ENCODE data around the gene AEBP1. TPM values are rescaled to one million over a fixed set of nuclear protein-coding genes. Genes with fewer than 3 reads are reported as not detected.

AEBP1 gene
- total and polyA plus RNA-seq, 9 of the 15 experiments (the other 6 are each of a cell fraction or from before 2014, with no cell fraction given) = 0.03 to 0.78 (median 0.30) TPM; not detected in 2

- WGBS (ENCODE audit: insufficient coverage, low coverage, missing lambda C conversion rate) = 81% methylated on average over 5 of the region's 5 CpGs
- Histone ChIP-seq H4K20me1 (replicated peaks; ENCODE audit: control insufficient read depth, insufficient read depth, low read length) (peaks cover 24% of the 10 kb centered on the region), H3K4me2 (ENCODE audit: insufficient read depth, low read length) (no peak overlapping the region), H3K4me3 (no peak overlapping the region), H3K27me3 (ENCODE audit: control insufficient read depth in 2 of 2, insufficient read depth in 2 of 2, low read length in 2 of 2) (no peaks in the 10 kb centered on the region), H3K79me2 (ENCODE audit: control insufficient read depth, insufficient read depth, low read length) (no peaks in the 10 kb centered on the region), H3K9me3 (replicated peaks; ENCODE audit: control insufficient read depth, insufficient read depth, low read depth, low read length) (no peaks in the 10 kb centered on the region), H3K36me3 (ENCODE audit: control insufficient read depth, insufficient read depth, low read length) (peaks cover 33% of the 10 kb centered on the region; the same call in 2 of the 3 replicates), H3K27ac (ENCODE audit: extremely low read depth, low read depth, low read length) (no peak overlapping the region), H3K9ac (ENCODE audit: insufficient read depth in 1 of 2, low read depth in 2 of 2, low read length in 2 of 2) (no peak overlapping the region), H2AFZ (ENCODE audit: low read depth, low read length) (no peak overlapping the region), H3K9me1 (ENCODE audit: control insufficient read depth, insufficient read depth, low read length) (no peaks in the 10 kb centered on the region), H3K4me1 (replicated peaks in 1 of 2; ENCODE audit: control insufficient read depth in 2 of 2, insufficient read depth in 2 of 2, low read length in 2 of 2) (peaks cover 9 to 37% of the 10 kb centered on the region in 2 experiments; a peak in 4 of 5 replicates)
- ATAC-seq (no peak), DNase-seq (ENCODE audit: extremely low read depth in 1 of 4, low spot score in 3 of 4) (no peak), FAIRE-seq (no peak)
- in situ Hi-C loops (cut with MboI) = no loop called here
- intact Hi-C loops (cut with micrococcal nuclease) = no loop called here
- BruUV-seq (replicated peaks) = no TSS peak
- TF ChIP-seq NFE2L1 (tag; IDR thresholded peaks at IDR 0.05; ENCODE audit: borderline replicate concordance, low read depth) (no peak), NBN (IDR thresholded peaks at IDR 0.05; ENCODE audit: low read depth) (no peak), MYNN (IDR thresholded peaks at IDR 0.05) (no peak), MYNN (CRISPR knock-in tag; IDR thresholded peaks at IDR 0.05) (no peak), ZNF316 (IDR thresholded peaks at IDR 0.05) (no peak)
- POLR2A ChIA-PET = interaction anchor here (0.6 kb wide), 1 partner anchor 10 kb away, joined by 3 read pairs; no protein-coding TSS in a partner anchor
- CTCF ChIA-PET (ENCODE audit: low intra/inter-chr PET ratio) = no interaction called here
These were observed 26.5 kb upstream of the AEBP1 start for GRCh38 chr7:44077681-44078091.

- POLR2A ChIA-PET = interaction anchor here (0.6 to 0.8 kb wide), 3 partner anchors 10 to 24 kb away, joined by 3 to 4 read pairs (median 3); no protein-coding TSS in a partner anchor
- Histone ChIP-seq H4K20me1 (replicated peaks; ENCODE audit: control insufficient read depth, insufficient read depth, low read length) (peaks cover 24% of the 10 kb centered on the region), H3K4me2 (ENCODE audit: insufficient read depth, low read length) (no peak overlapping the region), H3K27ac (ENCODE audit: extremely low read depth, low read depth, low read length) (no peak overlapping the region), H3K4me3 (no peak overlapping the region), H3K27me3 (ENCODE audit: control insufficient read depth in 2 of 2, insufficient read depth in 2 of 2, low read length in 2 of 2) (no peaks in the 10 kb centered on the region), H3K9ac (ENCODE audit: insufficient read depth in 1 of 2, low read depth in 2 of 2, low read length in 2 of 2) (no peak overlapping the region), H2AFZ (ENCODE audit: low read depth, low read length) (no peak overlapping the region), H3K9me1 (ENCODE audit: control insufficient read depth, insufficient read depth, low read length) (no peaks in the 10 kb centered on the region), H3K79me2 (ENCODE audit: control insufficient read depth, insufficient read depth, low read length) (no peaks in the 10 kb centered on the region), H3K9me3 (replicated peaks; ENCODE audit: control insufficient read depth, insufficient read depth, low read depth, low read length) (no peaks in the 10 kb centered on the region), H3K36me3 (ENCODE audit: control insufficient read depth, insufficient read depth, low read length) (peaks cover 29% of the 10 kb centered on the region; the same call in 2 of the 3 replicates), H3K4me1 (replicated peaks in 1 of 2; ENCODE audit: control insufficient read depth in 2 of 2, insufficient read depth in 2 of 2, low read length in 2 of 2) (peaks cover 9 to 39% of the 10 kb centered on the region in 2 experiments; a peak in 4 of 5 replicates)
- no TSS peak for BruUV-seq (replicated peaks)
- FAIRE-seq = no peak
- DNase-seq (ENCODE audit: extremely low read depth in 1 of 4, low spot score in 3 of 4) = no peak
- 60% methylated on average over 4 of the region's 8 CpGs for WGBS (ENCODE audit: insufficient coverage, low coverage, missing lambda C conversion rate)
- no peak for ATAC-seq
- CTCF ChIA-PET (ENCODE audit: low intra/inter-chr PET ratio) = no interaction called here
- intact Hi-C loops (cut with micrococcal nuclease) (no loop called here), in situ Hi-C loops (cut with MboI) (no loop called here)
- no peak for TF ChIP-seq NCOA2 (IDR thresholded peaks at IDR 0.05; ENCODE audit: partially characterized antibody in 2 of 2)
- TF ChIP-seq CC2D1A (IDR thresholded peaks at IDR 0.05) = no peak
- TF ChIP-seq CBFB (CRISPR knock-in tag; IDR thresholded peaks at IDR 0.05) = no peak
- no peak for TF ChIP-seq FOXA1 (IDR thresholded peaks at IDR 0.05; ENCODE audit: borderline replicate concordance)
- no peak for TF ChIP-seq SMARCC2 (IDR thresholded peaks at IDR 0.05; ENCODE audit: low read depth)
- TF ChIP-seq MYBL2 (IDR thresholded peaks at IDR 0.05; ENCODE audit: low read depth) = no peak
- TF ChIP-seq MYBL2 (CRISPR knock-in tag; IDR thresholded peaks at IDR 0.05; ENCODE audit: borderline replicate concordance) = no peak
- no peak for TF ChIP-seq ZNF695 (CRISPR knock-in tag; IDR thresholded peaks at IDR 0.05)
- no peak for TF ChIP-seq HDGF (IDR thresholded peaks at IDR 0.05)
- TF ChIP-seq HOMEZ (CRISPR knock-in tag; IDR thresholded peaks at IDR 0.05) = no peak
- no peak for TF ChIP-seq NKRF (IDR thresholded peaks at IDR 0.05; ENCODE audit: borderline replicate concordance)
These were observed 25.6 kb upstream of the AEBP1 start for GRCh38 chr7:44078521-44078920.
